Vagina (tissue), 2 donors: ENCODE measurements around the gene ADAT1. TPM values are rescaled to one million over a fixed set of nuclear protein-coding genes. Genes with fewer than 3 reads are reported as not detected.

Source experiments
- DNase-seq, 2 donors: peaks; one replicate each; pipeline ENCODE4 v3.0.0-alpha.2; 2017; ENCODE audit errors: extremely low spot score in 2 of 2
- H3K27ac ChIP-seq: fragments of 200-600 bp; sonication (generic); one replicate; pipeline ENCODE4 v1.5.1; 2019
- H3K27me3 ChIP-seq: fragments of 200-600 bp; sonication (generic); one replicate; pipeline ENCODE4 v1.5.1; 2019
- H3K36me3 ChIP-seq, 2 donors: fragments of 200-600 bp; sonication (generic); one replicate each; pipeline ENCODE4 v1.5.1; 2017 to 2019
- H3K4me1 ChIP-seq: fragments of 200-600 bp; sonication (generic); one replicate; pipeline ENCODE4 v1.5.1; 2019
- H3K4me3 ChIP-seq, 2 donors: fragments of 200-600 bp; sonication (generic); 1 replicate in 1 of 2; 2 replicates in 1 of 2; pipeline ENCODE4 v1.5.1; 2016 to 2019
- H3K9me3 ChIP-seq: fragments of 200-600 bp; sonication (generic); one replicate; pipeline ENCODE4 v1.5.1; 2019
- CTCF ChIP-seq, 3 experiments: fragments of 450-650 bp in 2 of 3; fragments of 200-600 bp in 1 of 3; sonication (generic) in 1 of 3; IDR thresholded peaks; one replicate each; pipeline ENCODE4 v1.5.1; 2017 to 2019; ENCODE audit warnings: antibody characterized with exemption in 3 of 3, mild to moderate bottlenecking in 2 of 3, moderate library complexity in 2 of 3
- POLR2A ChIP-seq, 2 donors: fragments of 450-650 bp; IDR thresholded peaks; one replicate each; pipeline ENCODE4 v1.6.1; 2017; ENCODE audit warnings: antibody characterized with exemption in 2 of 2, mild to moderate bottlenecking in 2 of 2, moderate library complexity in 2 of 2
- POLR2AphosphoS5 ChIP-seq, 2 donors: sonication (generic); formaldehyde crosslinking; IDR thresholded peaks; one replicate each; pipeline ENCODE4 v1.9.0; 2017; ENCODE audit warnings: antibody characterized with exemption in 2 of 2, mild to moderate bottlenecking in 2 of 2, low read depth in 1 of 2; ENCODE audit not compliant: insufficient read depth in 1 of 2
- intact Hi-C: fragments of 100-400 bp; cut with DNase I; formaldehyde crosslinking; loops from one replicate; pipeline ENCODE4 v1.15.1; 2023
- total RNA-seq: library from RNA; depleted of rRNA; stranded (reverse); fragments of >200 nt; gene quantifications from one replicate; pipeline ENCODE4 v1.2.3, GENCODE V29; 2016

The ADAT1 gene
- total RNA-seq, 1 donor from 2014 or later, result 44.4 TPM

GRCh38 chr16:75589306-75589705 lies 33.8 kb downstream of the ADAT1 start:
- no peak overlapping the region for H3K27ac ChIP-seq
- no peak for DNase-seq
- TF ChIP-seq POLR2A (IDR thresholded peaks at IDR 0.05), result no peak
- TF ChIP-seq CTCF (IDR thresholded peaks at IDR 0.05), result no peak
- TF ChIP-seq POLR2AphosphoS5 (IDR thresholded peaks at IDR 0.05; ENCODE audit: insufficient read depth in 1 of 2, low read depth in 1 of 2), result no peak
- peaks cover 8% of the 10 kb centered on the region for H3K4me1 ChIP-seq
- intact Hi-C loops, result no loop called here
- no peaks in the 10 kb centered on the region for H3K9me3 ChIP-seq
- H3K27me3 ChIP-seq, result no peaks in the 10 kb centered on the region
- no peak overlapping the region for H3K4me3 ChIP-seq
- H3K36me3 ChIP-seq, result no peaks in the 10 kb centered on the region

- TF ChIP-seq POLR2AphosphoS5 (IDR thresholded peaks at IDR 0.05; ENCODE audit: insufficient read depth in 1 of 2, low read depth in 1 of 2) (no peak), CTCF (IDR thresholded peaks at IDR 0.05) (no peak), POLR2A (IDR thresholded peaks at IDR 0.05) (no peak)
- no peak overlapping the region for H3K27ac ChIP-seq
- H3K9me3 ChIP-seq, result no peaks in the 10 kb centered on the region
- H3K4me1 ChIP-seq, result peaks cover 8% of the 10 kb centered on the region
- H3K27me3 ChIP-seq, result no peaks in the 10 kb centered on the region
- no peak for DNase-seq
- intact Hi-C loops, result no loop called here
- no peak overlapping the region for H3K4me3 ChIP-seq
- H3K36me3 ChIP-seq, result no peaks in the 10 kb centered on the region
Measured at GRCh38 chr16:75588716-75589115, 34.4 kb downstream of the ADAT1 start.

GRCh38 chr16:75584108-75584507 lies 39.0 kb downstream of the ADAT1 start:
- Histone ChIP-seq H3K27ac (no peak overlapping the region), H3K27me3 (no peaks in the 10 kb centered on the region), H3K4me3 (no peak overlapping the region), H3K4me1 (no peaks in the 10 kb centered on the region), H3K36me3 (peaks cover 0 to 11% of the 10 kb centered on the region in 2 donors), H3K9me3 (no peaks in the 10 kb centered on the region)
- DNase-seq, result no peak
- TF ChIP-seq POLR2AphosphoS5 (IDR thresholded peaks at IDR 0.05; ENCODE audit: insufficient read depth in 1 of 2, low read depth in 1 of 2), result no peak
- no peak for TF ChIP-seq POLR2A (IDR thresholded peaks at IDR 0.05)
- TF ChIP-seq CTCF (IDR thresholded peaks at IDR 0.05), result no peak
- intact Hi-C loops, result no loop called here

- DNase-seq, result no peak
- intact Hi-C loops, result no loop called here
- H3K4me1 ChIP-seq, result no peaks in the 10 kb centered on the region
- no peak for TF ChIP-seq POLR2A (IDR thresholded peaks at IDR 0.05)
- no peak for TF ChIP-seq CTCF (IDR thresholded peaks at IDR 0.05)
- no peak for TF ChIP-seq POLR2AphosphoS5 (IDR thresholded peaks at IDR 0.05; ENCODE audit: insufficient read depth in 1 of 2, low read depth in 1 of 2)
- no peak overlapping the region for H3K27ac ChIP-seq
- H3K4me3 ChIP-seq, result no peak overlapping the region
- H3K36me3 ChIP-seq, result peaks cover 0 to 49% of the 10 kb centered on the region in 2 donors
- no peaks in the 10 kb centered on the region for H3K9me3 ChIP-seq
- H3K27me3 ChIP-seq, result no peaks in the 10 kb centered on the region
Measured at GRCh38 chr16:75579281-75579834, 43.7 kb downstream of the ADAT1 start.

- Histone ChIP-seq H3K4me3 (no peak overlapping the region), H3K36me3 (peaks cover 0 to 55% of the 10 kb centered on the region in 2 donors), H3K27me3 (no peaks in the 10 kb centered on the region), H3K4me1 (peaks cover under 1% of the 10 kb centered on the region), H3K9me3 (no peaks in the 10 kb centered on the region), H3K27ac (no peak overlapping the region)
- TF ChIP-seq POLR2A (IDR thresholded peaks at IDR 0.05) (no peak), POLR2AphosphoS5 (IDR thresholded peaks at IDR 0.05; ENCODE audit: insufficient read depth in 1 of 2, low read depth in 1 of 2) (no peak), CTCF (IDR thresholded peaks at IDR 0.05) (no peak)
- intact Hi-C loops, result no loop called here
- DNase-seq, result no peak
Measured at GRCh38 chr16:75578725-75579124, 44.4 kb downstream of the ADAT1 start.
